Body of pancreas (tissue), 4 donors: ENCODE results near the gene LCN10. TPM values are rescaled to one million over a fixed set of nuclear protein-coding genes. Genes with fewer than 3 reads are reported as not detected.

Experiments used
- ATAC-seq: fragments of 150-250 bp; one replicate; pipeline ENCODE4 v1.9.1; 2016
- DNase-seq, 4 donors: peaks; one replicate each; pipeline ENCODE4 v3.0.0-alpha.2; 2019
- H3K27ac ChIP-seq, 4 donors: fragments of 200-600 bp; sonication (generic); 1 replicate in 3 of 4; 2 replicates in 1 of 4; pipeline versions ENCODE4 v1.5.1 to v1.6.1; 2016 to 2019; ENCODE audit warnings: mild to moderate bottlenecking in 1 of 4, mixed read lengths in 1 of 4, moderate library complexity in 1 of 4
- H3K27me3 ChIP-seq, 2 donors: fragments of 200-600 bp; sonication (generic); one replicate each; pipeline ENCODE4 v1.6.0; 2016; ENCODE audit warnings: mild to moderate bottlenecking in 1 of 2
- H3K36me3 ChIP-seq, 2 donors: fragments of 200-600 bp; sonication (generic); replicated peaks in 1 of 2; 2 replicates each; pipeline ENCODE4 v1.5.1; 2016; ENCODE audit warnings: low read depth in 2 of 2; ENCODE audit not compliant: insufficient read depth in 1 of 2
- H3K4me1 ChIP-seq: fragments of 200-600 bp; sonication (generic); one replicate; pipeline ENCODE4 v1.6.0; 2016
- H3K4me3 ChIP-seq, 2 donors: fragments of 200-600 bp; sonication (generic); 1 replicate in 1 of 2; 2 replicates in 1 of 2; pipeline ENCODE4 v1.5.1; 2016 to 2019
- H3K9me3 ChIP-seq, 3 donors: fragments of 200-600 bp; sonication (generic); 1 replicate in 2 of 3; 2 replicates in 1 of 3; pipeline ENCODE4 v1.5.1; 2016
- CTCF ChIP-seq, 7 experiments: fragments of 450-650 bp in 4 of 7; fragments of 200-600 bp in 3 of 7; sonication (generic) in 3 of 7; IDR thresholded peaks; one replicate each; pipeline ENCODE4 v1.5.1; 2016 to 2019; ENCODE audit warnings: antibody characterized with exemption in 7 of 7
- POLR2A ChIP-seq, 3 donors: fragments of 450-650 bp; IDR thresholded peaks; one replicate each; pipeline ENCODE4 v1.6.1; 2016; ENCODE audit warnings: antibody characterized with exemption in 3 of 3, mild to moderate bottlenecking in 2 of 3
- WGBS, 2 donors: methylation state at CpG; one replicate each; pipeline ENCODE4 v1.1.5; 2017; 5-methylcytosine and 5-hydroxymethylcytosine counted together
- intact Hi-C: fragments of 100-400 bp; cut with DNase I; formaldehyde crosslinking; loops from one replicate; pipeline ENCODE4 v1.15.1; 2023
- total RNA-seq, 2 donors: library from RNA; depleted of rRNA; stranded (reverse); fragments of >200 nt; gene quantifications; one replicate each; pipeline ENCODE4 v1.1.0, GENCODE V29; 2016

The LCN10 gene
- total RNA-seq, 2 donors from 2014 or later = 0.78 to 4.6 TPM

- Histone ChIP-seq H3K9me3 (no peaks in the 10 kb centered on the region), H3K27me3 (peaks cover 0 to 14% of the 10 kb centered on the region in 2 donors), H3K27ac (no peak overlapping the region), H3K4me1 (peaks cover 30% of the 10 kb centered on the region), H3K36me3 (no peaks in the 10 kb centered on the region), H3K4me3 (no peak overlapping the region)
- DNase-seq (no peak), ATAC-seq (no peak)
- WGBS, 2 donors = 66 to 70% methylated on average over 16 of the region's 16 CpGs
- intact Hi-C loops = no loop called here
- TF ChIP-seq CTCF (IDR thresholded peaks at IDR 0.05) (no peak), POLR2A (IDR thresholded peaks at IDR 0.05) (no peak)
These were observed 2.2 kb downstream of the LCN10 start for GRCh38 chr9:136740491-136740890.

GRCh38 chr9:136740069-136740468, 2.7 kb downstream of the LCN10 start:
- H3K36me3 ChIP-seq = no peaks in the 10 kb centered on the region
- no peak for TF ChIP-seq POLR2A (IDR thresholded peaks at IDR 0.05)
- TF ChIP-seq CTCF (IDR thresholded peaks at IDR 0.05) = no peak
- DNase-seq = no peak

GRCh38 chr9:136739509-136739908, 3.2 kb downstream of the LCN10 start:
- peaks cover 0 to 14% of the 10 kb centered on the region in 2 donors for H3K27me3 ChIP-seq
- H3K36me3 ChIP-seq = no peaks in the 10 kb centered on the region
- WGBS, 2 donors = 83 to 88% methylated on average over 11 to 23 of the region's 23 CpGs
- ATAC-seq (no peak), DNase-seq (no peak)
- intact Hi-C loops = no loop called here
- no peaks in the 10 kb centered on the region for H3K9me3 ChIP-seq
- H3K27ac ChIP-seq = no peak overlapping the region
- H3K4me3 ChIP-seq = no peak overlapping the region
- no peak for TF ChIP-seq CTCF (IDR thresholded peaks at IDR 0.05)
- no peak for TF ChIP-seq POLR2A (IDR thresholded peaks at IDR 0.05)
- H3K4me1 ChIP-seq = peaks cover 30% of the 10 kb centered on the region

More at GRCh38 chr9:136740069-136740468, 2.7 kb downstream of the LCN10 start:
- H3K4me1 ChIP-seq = peaks cover 30% of the 10 kb centered on the region
- no peaks in the 10 kb centered on the region for H3K9me3 ChIP-seq
- ATAC-seq = no peak
- no peak overlapping the region for H3K27ac ChIP-seq
- WGBS, 2 donors = 67 to 96% methylated on average over 4 to 11 of the region's 11 CpGs
- no peak overlapping the region for H3K4me3 ChIP-seq
- peaks cover 0 to 14% of the 10 kb centered on the region in 2 donors for H3K27me3 ChIP-seq
- intact Hi-C loops = no loop called here

- H3K4me1 ChIP-seq = peaks cover 30% of the 10 kb centered on the region
- DNase-seq (no peak), ATAC-seq (no peak)
- 79 to 86% methylated on average over 14 to 20 of the region's 20 CpGs for WGBS, 2 donors
- H3K27ac ChIP-seq = no peak overlapping the region
- peaks cover 0 to 14% of the 10 kb centered on the region in 2 donors for H3K27me3 ChIP-seq
- TF ChIP-seq CTCF (IDR thresholded peaks at IDR 0.05) (no peak), POLR2A (IDR thresholded peaks at IDR 0.05) (no peak)
- H3K4me3 ChIP-seq = no peak overlapping the region
- intact Hi-C loops = no loop called here
- H3K36me3 ChIP-seq = no peaks in the 10 kb centered on the region
- no peaks in the 10 kb centered on the region for H3K9me3 ChIP-seq
These were observed 3.8 kb downstream of the LCN10 start for GRCh38 chr9:136738960-136739359.

GRCh38 chr9:136735812-136736480, 6.8 kb downstream of the LCN10 start:
- no peak for DNase-seq
- no peak for TF ChIP-seq POLR2A (IDR thresholded peaks at IDR 0.05)
- TF ChIP-seq CTCF (IDR thresholded peaks at IDR 0.05) = no peak

More at GRCh38 chr9:136735812-136736480, 6.8 kb downstream of the LCN10 start:
- Histone ChIP-seq H3K36me3 (no peaks in the 10 kb centered on the region), H3K4me1 (peaks cover 6% of the 10 kb centered on the region), H3K27me3 (peaks cover 0 to 2% of the 10 kb centered on the region in 2 donors), H3K27ac (no peak overlapping the region), H3K9me3 (no peaks in the 10 kb centered on the region), H3K4me3 (no peak overlapping the region)
- WGBS, 2 donors = 80 to 81% methylated on average over 16 to 21 of the region's 21 CpGs
- no peak for ATAC-seq
- intact Hi-C loops = no loop called here
